Right ventricle myocardium superior (tissue), 1 donor: ENCODE data around the gene PALLD. TPM values are rescaled to one million over a fixed set of nuclear protein-coding genes. Genes with fewer than 3 reads are reported as not detected.

Experiments
- ATAC-seq: fragments of 200-7000 bp; cut with Tn5 transposase; one replicate; pipeline ENCODE4 v1.9.1; 2020; ENCODE audit warnings: mild to moderate bottlenecking; ENCODE audit not compliant: poor library complexity
- DNase-seq: peaks from one replicate; pipeline ENCODE4 v3.0.0-alpha.2; 2020
- intact Hi-C: fragments of 100-400 bp; cut with DNase I; formaldehyde crosslinking; loops from one replicate; pipeline ENCODE4 v1.11.2; 2022
- total RNA-seq: library from RNA; stranded (reverse); fragmentation: NEBNext Ultra II Directional; extraction: Animal tissue kit (Norgen Biotek cat#: 25700); gene quantifications from one replicate; pipeline ENCODE4 v1.2.1, GENCODE V29; 2021
- donor health status: DM: no; HTN: yes; CAD: no; lungs with severe emphysema.

The PALLD gene
- total RNA-seq, 1 donor from 2014 or later: 979 TPM

- ATAC-seq: no peak
- intact Hi-C loops: no loop called here
- DNase-seq: no peak
Observed at GRCh38 chr4:168541266-168541953, 44.6 kb downstream of the PALLD start.

GRCh38 chr4:168549143-168549542, 52.3 kb downstream of the PALLD start:
- ATAC-seq (no peak), DNase-seq (no peak)
- intact Hi-C loops: no loop called here

DNA sequence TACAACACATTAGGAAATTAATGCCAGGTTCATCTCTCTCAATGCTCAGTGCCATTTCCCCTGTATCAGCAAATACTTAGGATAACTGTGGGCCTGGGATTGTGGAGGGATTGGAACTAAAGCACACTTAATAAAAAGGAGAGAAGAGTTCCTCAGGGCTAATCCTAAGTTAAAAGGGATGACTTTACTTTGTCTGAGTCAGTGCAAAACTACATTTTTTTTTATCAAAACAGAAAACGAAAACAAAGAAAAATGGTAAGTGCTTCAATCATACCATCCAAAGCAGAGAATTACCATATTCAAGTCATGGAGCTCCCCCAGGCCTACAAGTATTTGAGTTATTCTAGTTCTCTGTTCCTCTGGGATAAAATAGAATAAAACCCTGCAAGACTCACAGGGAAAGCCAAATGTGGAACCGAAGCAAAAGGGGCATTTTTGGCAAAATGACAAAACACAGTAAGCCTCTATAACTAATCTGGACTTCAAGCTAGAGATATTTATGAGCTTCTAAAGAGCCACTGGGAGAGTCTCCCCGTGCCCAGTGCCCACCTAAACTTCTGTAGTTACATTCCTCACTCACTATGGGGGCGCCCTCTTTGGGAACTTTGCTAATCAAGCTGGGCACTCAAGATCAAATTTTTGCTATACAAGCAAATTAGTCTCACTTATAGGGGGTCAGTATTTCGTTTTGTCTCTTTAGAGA, 53.4 kb downstream of the PALLD start:
- intact Hi-C loops: no loop called here
- DNase-seq: no peak
- ATAC-seq: peak; percentile 15

- intact Hi-C loops: no loop called here
- DNase-seq (no peak), ATAC-seq (no peak)
Observed at GRCh38 chr4:168551211-168551610, 54.4 kb downstream of the PALLD start.

DNA sequence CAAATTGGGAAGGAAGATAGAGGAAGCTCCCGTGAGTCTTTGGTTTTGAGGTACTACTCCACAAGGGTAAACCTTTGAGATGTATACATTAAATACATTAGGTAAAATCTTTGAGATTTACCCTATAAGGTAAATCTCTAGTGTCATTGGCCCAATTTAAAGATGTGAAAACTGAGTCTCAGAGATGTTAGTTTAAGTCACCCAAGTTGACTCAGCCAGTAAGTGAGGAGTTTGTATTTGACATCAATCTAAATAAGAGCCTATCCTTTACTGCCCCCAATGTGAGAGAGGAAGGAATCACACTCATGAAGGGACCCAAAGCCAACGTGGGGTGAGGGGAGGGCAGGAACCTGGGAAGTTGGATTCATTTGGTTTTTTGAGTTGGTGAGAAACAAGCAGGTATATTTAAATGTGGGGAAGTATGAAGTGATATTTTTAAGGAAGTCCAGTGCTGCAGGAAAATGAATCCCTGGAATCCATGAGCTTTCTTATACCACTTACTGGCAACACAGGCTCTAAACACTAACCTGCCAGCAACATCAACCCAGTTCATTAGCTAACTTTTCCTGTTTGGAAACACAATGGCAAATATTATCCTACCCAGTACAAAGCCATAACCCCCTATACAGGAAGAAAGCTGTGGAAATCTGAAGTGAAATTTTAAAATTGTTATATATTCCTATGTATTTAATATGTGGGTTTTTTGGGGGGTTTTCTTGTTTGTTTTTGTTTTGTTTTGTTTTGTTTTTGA, 55.3 kb downstream of the PALLD start:
- ATAC-seq (peak; percentile 34), DNase-seq (no peak)
- intact Hi-C loops: no loop called here

GRCh38 chr4:168553714-168554370, 57.0 kb downstream of the PALLD start:
- no peak for ATAC-seq
- intact Hi-C loops: no loop called here
- no peak for DNase-seq

GRCh38 chr4:168555437-168555836, 58.6 kb downstream of the PALLD start:
- intact Hi-C loops: no loop called here
- ATAC-seq (no peak), DNase-seq (no peak)

- DNase-seq: no peak
- intact Hi-C loops: no loop called here
- no peak for ATAC-seq
Observed at GRCh38 chr4:168557658-168558057, 60.8 kb downstream of the PALLD start.

- no peak for DNase-seq
- no peak for ATAC-seq
- intact Hi-C loops: no loop called here
Observed at GRCh38 chr4:168558599-168558998, 61.7 kb downstream of the PALLD start.

DNA sequence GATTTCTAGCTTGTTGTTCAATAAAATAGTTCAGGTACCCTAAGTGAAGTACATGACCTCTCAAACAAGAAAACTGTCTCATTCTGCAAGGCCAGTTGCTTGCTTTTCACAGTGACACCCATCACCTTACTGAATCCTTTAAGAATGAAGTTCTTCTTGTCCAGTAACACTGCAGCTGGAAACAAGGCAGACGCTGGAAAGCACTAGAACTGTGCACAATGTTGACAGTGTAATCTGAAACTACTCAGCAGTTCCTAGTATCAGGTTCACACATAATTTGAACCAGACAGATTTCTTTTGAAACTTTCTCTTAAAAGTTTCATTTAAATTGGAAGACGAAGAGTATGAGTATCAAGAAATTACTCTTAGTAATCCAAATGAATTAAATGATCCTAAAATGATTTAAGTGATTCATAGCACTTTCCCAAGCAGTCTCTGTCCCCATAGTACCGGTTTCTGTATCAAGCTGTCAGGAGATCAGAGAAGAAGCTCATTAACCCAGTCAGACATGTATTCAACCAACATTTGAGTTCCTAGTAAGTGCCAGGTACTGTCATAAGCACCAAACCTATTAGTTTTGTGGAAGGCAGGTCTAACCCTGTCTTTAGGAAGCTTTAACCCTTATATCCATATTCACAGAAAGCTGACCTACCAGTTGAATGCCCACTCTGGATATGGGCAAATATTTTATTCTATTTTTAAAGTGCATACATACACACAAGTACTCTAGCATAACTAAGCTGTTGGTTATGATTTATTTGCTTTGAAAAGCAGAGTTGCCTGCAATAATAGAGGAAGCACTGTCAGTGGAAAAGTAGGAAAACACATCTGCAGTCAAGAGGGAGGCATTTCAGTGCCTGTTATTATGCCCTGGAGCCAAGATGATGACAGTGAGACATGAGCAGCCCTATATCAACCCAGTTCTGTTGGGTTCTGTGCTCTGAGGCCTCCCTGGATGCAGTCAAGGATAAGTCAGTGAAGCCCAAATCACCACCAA, 63.6 kb downstream of the PALLD start:
- ATAC-seq (peak; percentile 55), DNase-seq (no peak)
- intact Hi-C loops: no loop called here

DNA sequence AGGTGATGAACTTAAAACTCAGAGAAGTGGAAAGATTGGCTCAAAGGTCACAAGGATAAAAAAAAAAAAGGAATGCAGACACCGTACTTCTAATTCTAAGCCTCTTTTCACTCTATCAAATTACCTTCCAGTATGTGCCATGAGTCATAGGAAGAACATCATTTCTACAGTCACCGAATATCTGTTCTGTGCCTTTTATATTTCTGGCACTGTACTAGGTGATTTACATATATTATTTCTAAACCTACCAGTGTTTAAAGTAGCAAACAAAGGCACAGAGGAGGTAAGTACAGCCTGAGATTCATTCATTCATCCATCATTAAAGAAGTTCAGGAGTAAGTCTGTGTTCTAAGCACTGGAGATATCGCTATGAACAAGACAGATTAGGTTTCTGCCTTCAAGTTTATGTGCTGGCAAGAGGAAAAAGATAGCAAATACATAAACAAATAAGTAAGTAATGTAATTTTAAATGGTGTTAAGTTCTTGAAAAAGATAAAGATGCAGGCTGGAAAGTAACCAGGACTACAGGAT, 65.3 kb downstream of the PALLD start:
- ATAC-seq: no peak

DNA sequence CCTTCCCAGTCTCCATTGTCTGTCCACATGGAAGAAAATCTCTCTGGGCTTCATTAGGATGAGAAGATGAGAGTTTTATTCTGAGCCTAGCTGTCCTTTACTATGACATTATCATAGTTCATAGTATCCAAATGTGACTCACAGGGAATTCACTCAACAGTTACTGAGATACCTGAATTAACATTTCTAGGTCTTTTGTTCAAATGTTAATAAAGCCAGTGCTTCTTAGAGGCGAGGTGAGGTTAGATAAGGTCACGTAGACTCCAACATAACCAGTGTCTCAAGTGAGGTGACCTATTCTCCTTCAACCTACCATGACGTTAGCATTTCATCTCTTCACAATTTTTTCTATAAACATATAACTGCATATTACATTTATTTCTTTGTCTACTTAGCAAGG, 67.2 kb downstream of the PALLD start:
- DNase-seq: no peak
- peak; percentile 5 for ATAC-seq
- intact Hi-C loops: no loop called here

More for the DNA sequence above, 65.3 kb downstream of the PALLD start:
- no peak for DNase-seq
- intact Hi-C loops: no loop called here

DNA sequence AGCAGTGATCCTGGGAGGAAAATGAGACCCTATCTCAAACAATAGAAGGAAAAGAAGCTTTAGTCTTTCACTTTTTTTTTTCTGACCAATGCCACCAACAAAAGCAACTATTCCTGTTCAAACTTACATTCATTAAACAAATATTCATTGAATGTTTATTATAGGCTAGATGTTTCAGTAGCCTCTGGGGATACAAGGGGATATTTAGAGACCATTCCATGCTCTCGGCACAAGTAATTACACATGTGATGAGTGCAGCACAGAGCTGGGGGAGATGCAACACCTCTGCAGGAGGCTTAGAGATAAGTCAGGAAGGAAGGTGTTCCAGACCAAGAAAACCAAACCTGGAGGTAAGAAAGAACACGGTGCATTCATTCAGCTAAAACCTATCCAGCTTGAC, 68.3 kb downstream of the PALLD start:
- DNase-seq (no peak), ATAC-seq (no peak)
- intact Hi-C loops: no loop called here

DNA sequence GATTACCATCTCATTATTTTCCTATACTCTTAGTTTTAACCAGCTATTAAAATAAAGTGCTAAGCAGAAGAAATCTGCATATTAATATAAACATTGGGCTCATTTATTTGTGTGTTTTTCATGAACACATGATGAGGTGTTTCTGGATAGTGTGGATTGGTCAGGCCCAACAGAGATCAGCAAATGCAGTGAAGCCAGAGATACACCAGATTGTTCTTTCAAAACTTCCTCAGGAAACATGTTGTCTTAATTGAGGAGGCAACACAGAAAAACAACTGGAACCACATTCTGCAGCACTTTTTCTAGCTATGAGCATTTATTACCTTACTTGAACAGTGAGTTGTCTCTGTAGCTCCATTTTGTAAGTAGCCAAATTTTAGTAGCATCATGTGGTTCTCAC, 69.9 kb downstream of the PALLD start:
- intact Hi-C loops: no loop called here

DNA sequence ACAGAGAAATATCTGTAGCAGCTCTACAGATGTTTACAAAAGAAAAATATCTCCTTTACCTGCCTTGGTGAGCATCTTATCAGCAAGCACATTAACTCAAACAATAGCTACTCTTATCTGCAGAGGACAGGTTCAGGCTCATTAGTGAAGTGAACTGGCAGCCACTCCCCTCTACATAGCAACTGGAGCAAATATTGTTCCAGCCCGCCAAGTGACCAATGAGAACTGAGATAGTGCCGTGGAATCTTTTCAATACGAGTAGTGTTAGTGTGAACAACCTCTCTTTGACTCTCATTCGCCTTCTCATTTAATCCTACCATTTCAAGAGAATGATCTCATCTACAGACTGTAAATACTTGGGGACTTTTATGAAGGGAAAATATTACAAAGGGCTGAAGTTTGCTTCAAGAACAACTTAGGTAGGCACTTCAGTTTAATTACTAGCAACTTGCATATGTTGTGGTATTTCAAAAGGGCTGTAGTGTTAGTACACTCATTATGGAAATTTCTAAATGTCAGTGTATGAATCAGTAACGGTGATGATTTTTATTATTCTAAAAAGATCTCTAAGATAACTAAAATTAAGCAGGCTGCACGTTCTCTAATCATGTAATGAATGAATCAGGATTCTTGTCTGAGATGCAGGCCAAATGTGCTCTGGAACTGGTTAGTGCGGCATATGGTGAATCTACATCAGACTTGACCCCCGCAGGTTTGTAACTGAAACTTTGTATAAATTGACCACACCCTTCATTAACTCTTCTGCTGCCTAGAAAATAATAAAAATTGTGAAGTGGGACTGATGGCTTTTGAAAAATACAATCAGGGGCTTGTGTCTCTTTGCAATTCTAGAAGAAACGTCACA, 72.4 kb downstream of the PALLD start:
- ATAC-seq: peak; percentile 96
- no peak for DNase-seq
- intact Hi-C loops: no loop called here

More for the DNA sequence above, 69.9 kb downstream of the PALLD start:
- ATAC-seq (no peak), DNase-seq (no peak)

DNA sequence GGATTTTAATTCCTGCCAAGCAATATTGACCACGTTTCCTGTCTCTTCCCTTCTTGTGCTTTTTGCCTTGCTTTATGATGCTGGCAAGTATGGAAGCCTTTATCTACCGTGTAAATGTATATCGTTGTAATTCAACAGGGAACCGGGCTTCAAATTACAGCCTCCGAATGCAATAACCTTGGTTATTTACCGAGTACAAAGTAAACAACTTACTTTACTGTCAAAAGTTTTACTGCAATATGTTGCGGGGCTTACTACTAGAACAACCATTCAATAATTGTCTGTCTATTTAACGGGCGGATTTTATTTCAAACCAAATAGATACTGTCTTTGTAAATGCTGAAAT, 73.1 kb downstream of the PALLD start:
- no peak for DNase-seq
- intact Hi-C loops: no loop called here
- ATAC-seq: no peak

GRCh38 chr4:168570466-168570865, 73.6 kb downstream of the PALLD start:
- DNase-seq: no peak
- intact Hi-C loops: no loop called here

More at GRCh38 chr4:168570466-168570865, 73.6 kb downstream of the PALLD start:
- no peak for ATAC-seq
